GM23248 (cell line): ENCODE measurements around the gene STARD13.

Experiments
- EZH2 ChIP-seq: fragments of 200-600 bp; sonication (generic); IDR thresholded peaks from 2 replicates; pipeline ENCODE4 v1.6.1; 2018; ENCODE audit warnings: antibody characterized with exemption, mild to moderate bottlenecking; ENCODE audit not compliant: insufficient read depth, poor library complexity, severe bottlenecking
- EZH2phosphoT487 ChIP-seq: fragments of 200-600 bp; sonication (generic); IDR thresholded peaks from 2 replicates; pipeline ENCODE4 v1.6.1; 2018; ENCODE audit warnings: antibody characterized with exemption, moderate library complexity, mild to moderate bottlenecking, low read depth; ENCODE audit not compliant: insufficient read depth

- TF ChIP-seq EZH2phosphoT487 (no peak), EZH2 (no peak)
Measured at GRCh38 chr13:33150126-33150525, 135.4 kb downstream of the STARD13 start.
